Measurements from ENCODE around the gene RETSAT.

DNA sequence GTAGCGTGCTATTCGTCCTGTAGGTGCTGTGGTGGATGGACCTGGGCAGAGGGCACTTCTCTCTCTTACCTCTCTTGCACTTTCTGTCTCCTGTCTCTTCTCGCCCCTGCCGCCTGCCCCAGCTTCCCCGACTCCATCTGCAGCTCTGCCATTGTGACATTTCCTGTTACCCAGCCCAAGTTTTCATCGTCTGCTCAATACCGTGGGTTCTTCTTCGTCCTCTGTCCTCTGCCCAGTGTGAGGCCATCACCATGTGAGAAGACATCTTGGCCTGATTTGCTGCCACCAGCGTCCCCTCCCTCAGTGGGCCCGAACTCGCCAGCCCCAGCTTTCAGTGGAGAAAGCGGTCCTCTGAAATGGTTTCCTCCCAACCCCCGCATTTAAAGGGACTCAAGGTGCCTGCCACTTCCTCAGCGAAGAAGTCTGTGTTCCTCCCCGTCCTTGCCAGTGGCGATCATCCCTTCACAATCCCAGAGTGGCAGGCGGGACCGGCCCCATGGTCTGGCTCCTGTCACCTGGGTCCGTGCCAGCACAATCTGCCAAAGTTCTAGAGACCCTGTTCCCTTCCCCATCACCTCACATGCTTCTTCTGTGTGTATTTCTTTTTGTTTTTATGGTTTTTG lies 44.5 kb downstream of the RETSAT start:
- TF ChIP-seq, protein P1, sequence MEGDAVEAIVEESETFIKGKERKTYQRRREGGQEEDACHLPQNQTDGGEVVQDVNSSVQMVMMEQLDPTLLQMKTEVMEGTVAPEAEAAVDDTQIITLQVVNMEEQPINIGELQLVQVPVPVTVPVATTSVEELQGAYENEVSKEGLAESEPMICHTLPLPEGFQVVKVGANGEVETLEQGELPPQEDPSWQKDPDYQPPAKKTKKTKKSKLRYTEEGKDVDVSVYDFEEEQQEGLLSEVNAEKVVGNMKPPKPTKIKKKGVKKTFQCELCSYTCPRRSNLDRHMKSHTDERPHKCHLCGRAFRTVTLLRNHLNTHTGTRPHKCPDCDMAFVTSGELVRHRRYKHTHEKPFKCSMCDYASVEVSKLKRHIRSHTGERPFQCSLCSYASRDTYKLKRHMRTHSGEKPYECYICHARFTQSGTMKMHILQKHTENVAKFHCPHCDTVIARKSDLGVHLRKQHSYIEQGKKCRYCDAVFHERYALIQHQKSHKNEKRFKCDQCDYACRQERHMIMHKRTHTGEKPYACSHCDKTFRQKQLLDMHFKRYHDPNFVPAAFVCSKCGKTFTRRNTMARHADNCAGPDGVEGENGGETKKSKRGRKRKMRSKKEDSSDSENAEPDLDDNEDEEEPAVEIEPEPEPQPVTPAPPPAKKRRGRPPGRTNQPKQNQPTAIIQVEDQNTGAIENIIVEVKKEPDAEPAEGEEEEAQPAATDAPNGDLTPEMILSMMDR (IDR thresholded peaks at IDR 0.05; ENCODE audit: low read depth, low read length) = no peak
- TF ChIP-seq EZH2phosphoT487 (IDR thresholded peaks at IDR 0.05; ENCODE audit: low read depth) = no peak

Measured in OCI-LY3 (cell line).